GM04503 (cell line): ENCODE results near the gene BAMBI.

ENCODE experiments used
- DNase-seq: peaks from one replicate; pipeline ENCODE4 v3.0.0-alpha.2; 2012; ENCODE audit warnings: low read depth

BAMBI gene

DNA sequence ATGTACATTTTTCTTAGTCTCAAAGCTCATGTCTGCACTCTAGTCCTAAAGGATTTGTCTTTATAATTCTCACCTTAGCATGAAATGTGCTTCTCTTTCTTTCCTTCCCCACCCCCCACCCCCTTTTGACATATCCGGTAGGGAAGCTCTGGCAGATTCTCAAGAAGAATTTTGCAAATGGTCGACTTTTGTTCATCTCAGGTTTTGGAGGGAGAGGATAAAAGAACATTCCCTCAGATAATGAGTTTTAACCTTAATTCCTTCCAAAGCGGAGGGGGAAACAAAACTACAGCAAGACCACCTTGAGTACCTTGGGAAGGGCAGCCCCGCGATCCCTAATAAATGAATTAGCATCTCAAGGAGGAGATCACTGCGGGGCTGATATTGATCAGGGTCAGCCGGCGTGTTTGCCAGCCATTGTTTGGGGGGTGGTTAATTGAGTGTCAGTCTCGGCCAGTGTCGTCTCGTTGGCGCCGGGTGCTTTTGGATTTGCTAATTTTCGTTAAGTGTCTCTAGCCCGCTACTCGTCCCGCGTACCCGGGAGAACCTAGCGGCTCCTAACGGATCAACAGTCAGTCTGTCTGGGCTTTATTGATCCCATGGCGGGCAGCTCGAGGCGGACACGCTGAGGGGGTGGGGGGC, 874 bp upstream of the BAMBI start:
- no peak for DNase-seq

DNA sequence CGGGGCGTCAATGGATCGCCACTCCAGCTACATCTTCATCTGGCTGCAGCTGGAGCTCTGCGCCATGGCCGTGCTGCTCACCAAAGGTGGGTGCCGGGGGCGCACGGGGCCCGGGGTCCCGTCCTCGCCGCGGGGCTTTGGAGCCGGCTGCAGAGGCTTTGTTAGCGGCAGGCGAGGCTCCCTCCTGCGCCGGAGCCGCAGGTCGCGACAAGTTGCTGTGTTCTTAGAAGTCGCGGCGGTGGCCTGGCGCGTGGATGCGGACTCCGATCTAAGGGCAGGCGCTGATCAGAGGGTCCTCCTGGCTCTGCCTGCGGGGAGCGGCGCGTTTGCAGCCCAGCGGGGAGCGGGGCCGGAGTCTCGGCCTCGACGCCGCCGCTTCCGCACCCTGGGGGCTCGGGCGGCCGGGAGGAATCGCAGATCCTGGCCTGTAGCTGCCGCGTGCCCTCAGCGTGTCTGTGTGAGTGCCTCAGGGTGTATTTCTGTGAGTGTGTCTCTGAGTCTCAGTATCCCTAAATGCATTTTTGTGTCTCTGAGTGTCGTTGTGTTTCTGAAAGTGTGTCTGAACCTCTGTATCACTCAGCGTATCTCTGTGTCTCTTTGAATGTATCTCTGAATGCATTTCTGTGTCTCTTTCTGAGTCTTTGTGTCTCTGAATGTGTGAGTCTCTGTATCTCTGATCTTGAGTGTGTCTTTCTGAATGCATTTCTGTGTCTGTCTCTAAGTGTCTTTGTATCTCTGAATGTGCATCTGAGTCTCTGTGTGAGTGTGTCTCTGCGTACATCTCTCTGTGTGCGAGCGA, 766 bp downstream of the BAMBI start:
- no peak for DNase-seq

DNA sequence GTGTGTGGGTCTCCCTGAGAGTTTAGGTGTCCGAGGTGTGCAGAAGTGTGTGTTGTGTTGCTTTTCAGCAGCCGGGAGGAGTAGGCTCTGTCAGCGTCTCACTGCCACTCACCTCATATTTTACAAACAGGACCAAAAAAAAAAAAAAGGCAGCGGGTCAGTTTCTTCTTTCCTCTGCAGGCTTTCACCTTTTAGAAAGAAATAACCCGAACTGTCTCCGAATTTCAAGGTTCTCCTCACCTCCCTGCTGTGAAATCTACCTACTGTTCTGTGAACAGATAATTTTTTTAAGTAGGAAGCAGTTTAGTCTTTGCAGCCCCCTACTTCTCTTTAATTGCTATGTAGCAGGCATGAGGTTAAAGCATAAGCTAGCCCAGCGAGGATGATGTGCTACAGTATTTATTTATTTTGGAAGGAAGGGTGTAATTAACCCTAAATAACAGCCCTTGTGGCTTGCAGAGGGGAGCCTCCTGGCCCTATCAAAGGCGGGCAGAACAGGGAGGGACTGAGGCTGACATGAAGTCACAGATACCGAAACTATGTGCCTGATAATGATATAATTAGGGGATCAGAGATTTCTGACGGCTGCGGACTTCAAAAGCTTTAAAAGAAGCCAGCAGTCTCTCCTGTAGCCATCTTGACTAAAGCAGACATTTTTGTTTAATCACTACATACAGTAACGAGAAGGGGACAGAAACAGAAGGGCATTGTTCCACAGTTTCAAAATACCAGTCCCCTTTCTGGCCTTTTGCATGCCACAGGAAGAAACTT, 1.6 kb downstream of the BAMBI start:
- no peak for DNase-seq

- no peak for DNase-seq
These were observed 2.4 kb downstream of the BAMBI start for GRCh38 chr10:28679581-28680357.

DNA sequence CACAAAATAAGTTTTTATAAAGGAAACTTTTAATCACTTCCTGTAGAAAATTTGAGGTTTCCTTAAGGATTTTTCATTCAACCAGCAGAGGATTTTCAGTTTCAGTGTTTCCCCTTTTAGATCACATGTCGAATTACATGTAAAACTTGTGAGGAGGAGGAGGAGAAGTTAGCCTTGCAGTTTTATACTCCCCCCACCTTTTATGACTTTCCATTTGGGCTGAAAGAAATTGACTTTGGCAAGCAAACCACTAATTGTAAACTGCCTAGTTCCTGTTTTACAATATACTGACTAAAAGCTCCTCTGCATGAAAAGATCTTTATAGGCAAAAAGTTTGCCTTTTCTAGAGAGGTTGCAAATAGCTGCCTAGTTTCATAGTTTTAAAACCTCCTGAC, 3.0 kb downstream of the BAMBI start:
- DNase-seq = no peak

- no peak for DNase-seq
These were observed 4.0 kb downstream of the BAMBI start for GRCh38 chr10:28681291-28681763.

DNA sequence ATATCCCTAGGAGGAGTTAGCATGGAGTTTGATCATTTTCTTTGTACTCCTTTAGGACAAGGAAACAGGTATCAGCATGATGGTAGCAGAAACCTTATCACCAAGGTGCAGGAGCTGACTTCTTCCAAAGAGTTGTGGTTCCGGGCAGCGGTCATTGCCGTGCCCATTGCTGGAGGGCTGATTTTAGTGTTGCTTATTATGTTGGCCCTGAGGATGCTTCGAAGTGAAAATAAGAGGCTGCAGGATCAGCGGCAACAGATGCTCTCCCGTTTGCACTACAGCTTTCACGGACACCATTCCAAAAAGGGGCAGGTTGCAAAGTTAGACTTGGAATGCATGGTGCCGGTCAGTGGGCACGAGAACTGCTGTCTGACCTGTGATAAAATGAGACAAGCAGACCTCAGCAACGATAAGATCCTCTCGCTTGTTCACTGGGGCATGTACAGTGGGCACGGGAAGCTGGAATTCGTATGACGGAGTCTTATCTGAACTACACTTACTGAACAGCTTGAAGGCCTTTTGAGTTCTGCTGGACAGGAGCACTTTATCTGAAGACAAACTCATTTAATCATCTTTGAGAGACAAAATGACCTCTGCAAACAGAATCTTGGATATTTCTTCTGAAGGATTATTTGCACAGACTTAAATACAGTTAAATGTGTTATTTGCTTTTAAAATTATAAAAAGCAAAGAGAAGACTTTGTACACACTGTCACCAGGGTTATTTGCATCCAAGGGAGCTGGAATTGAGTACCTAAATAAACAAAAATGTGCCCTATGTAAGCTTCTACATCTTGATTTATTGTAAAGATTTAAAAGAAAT, 4.8 kb downstream of the BAMBI start:
- DNase-seq = no peak

DNA sequence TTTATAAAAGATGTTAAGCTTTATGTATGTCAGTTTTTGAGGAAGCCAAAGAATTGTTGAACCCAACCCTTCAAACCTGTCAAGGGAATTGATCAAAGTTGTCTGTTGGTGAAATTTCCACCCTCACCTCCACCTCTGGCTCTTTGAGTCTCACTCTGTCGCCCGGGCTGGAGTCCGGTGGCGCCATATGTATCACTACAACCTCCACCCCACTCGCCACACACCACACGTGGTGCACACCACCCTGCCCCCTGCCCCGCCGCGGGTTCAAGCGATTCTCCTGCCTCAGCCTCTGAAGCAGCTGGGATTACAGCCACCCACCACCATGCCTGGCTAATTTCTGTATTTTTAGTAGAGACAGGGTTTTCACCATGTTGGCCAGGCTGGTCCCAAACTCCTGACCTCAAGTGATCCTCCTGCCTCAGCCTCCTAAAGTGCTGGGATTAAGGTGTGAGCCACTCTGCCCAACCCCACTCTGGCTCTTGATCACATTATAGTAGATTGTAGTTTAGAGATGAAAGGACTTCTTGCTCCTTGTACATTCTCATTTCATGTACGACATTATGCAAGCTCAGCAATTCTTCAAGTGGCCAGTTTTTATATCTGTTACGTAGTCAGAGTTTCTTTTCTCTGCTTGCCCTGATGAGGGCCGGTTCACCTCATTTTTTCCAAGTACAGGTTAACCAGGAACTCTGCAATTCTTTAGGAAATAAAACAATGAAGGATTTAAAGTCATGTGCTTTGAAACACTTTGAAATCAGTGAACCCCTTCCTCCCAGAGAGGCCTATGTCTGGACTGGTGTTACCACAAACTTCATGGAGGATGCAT, 7.0 kb downstream of the BAMBI start:
- DNase-seq = no peak

GRCh38 chr10:28684986-28685580, 7.8 kb downstream of the BAMBI start:
- DNase-seq = no peak

DNA sequence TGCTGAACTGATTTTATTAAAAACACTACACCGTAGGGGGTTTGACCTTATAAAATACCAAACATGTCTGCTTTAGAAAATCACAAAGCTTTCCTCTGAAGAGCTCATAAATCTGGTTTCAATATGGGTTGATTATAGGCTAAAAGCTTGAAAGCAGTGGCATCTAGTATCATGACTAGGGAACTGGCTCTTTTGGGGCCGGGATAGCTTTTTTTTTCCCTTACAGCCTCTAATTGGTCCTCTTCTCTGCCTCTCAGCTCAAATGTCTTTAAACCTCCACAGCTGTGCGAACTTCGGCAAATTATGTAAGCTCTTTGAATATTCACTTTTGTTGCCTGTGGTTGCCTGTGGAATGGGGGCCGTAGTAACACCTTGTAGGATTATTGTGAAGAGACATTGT, 8.4 kb downstream of the BAMBI start:
- DNase-seq = no peak

DNA sequence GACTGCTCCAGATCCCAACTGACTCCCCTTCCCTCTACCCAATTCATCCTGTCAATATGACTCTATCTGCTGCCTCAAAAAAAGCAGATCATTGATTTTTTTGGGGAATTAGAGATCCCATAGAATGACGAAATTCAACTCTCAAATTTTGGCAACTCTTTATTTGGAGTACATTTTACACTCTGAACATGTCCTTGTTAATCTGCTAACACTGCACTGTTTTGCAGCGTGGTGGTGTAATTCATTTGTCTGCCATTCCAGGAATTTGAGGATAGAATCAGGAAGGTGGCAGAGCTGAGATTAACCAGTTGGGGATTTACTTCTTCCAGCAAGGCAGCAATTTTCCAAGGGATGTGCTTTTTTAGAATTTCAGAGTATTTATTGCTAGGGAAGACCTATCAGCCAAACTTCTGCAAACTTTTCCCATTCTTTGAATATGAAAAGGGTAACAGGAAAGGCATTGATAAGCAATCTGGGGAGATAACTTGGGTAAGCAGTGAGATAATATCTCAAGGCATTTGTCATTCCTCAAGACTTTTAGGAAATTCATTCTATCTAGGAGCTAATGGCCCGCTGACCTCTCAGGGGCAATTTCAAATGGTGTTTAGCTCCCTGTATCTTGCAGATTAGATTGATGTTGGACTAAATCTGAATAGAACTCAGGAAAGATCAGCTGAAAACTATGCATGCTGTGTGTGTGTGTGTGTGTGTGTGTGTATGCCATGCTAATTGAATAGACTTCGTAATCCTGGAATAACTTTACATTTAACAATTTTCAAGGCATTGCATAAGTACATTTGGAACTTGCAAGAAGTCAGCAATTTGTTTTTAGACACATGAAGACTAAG, 9.7 kb downstream of the BAMBI start:
- DNase-seq = no peak

GRCh38 chr10:28687683-28688001, 10.3 kb downstream of the BAMBI start:
- DNase-seq = no peak

DNA sequence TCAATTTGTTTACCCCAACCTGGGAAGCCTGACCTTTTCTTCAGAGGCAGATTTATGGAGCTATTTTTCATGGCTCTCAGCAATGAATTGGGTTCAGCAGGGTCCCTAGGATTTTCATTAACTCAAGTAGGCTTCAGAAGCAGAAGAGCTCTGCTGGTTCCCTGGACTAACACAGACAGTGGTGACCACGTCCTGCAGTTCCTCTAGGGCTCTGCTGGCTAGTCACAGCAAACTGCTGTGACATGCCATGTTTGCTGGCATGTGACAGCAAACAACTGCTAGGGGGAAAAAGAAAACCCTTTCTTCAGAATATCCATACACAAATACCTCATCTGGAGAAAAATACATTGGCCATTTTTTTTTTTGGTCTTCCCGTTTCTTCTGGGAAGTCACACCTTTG, 13.2 kb downstream of the BAMBI start:
- no peak for DNase-seq

DNA sequence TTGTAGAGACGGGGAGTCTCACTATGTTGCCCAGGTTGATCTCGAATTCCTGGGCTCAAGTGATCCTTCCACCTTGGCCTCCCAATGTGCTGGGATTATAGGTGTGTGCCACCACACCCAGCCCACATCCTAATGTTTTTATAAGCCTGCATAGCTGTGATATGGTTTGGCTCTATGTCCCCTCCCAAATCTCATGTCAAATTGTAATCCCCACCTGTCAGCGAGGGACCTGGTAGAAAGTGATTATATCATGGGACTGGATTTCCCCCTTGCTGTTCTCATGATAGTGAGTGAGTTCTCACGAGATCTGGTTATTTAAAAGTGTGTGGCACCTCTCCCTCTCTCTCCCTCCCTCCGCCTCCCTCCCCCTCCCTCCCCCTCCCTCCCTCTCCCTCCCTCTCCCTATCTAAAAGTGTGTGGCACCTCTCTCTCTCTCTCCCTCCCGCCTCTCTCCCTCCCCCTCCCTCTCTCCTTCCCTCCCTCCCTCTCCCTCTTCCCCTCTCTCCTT, 13.9 kb downstream of the BAMBI start:
- DNase-seq = no peak

- DNase-seq = no peak
These were observed 14.7 kb downstream of the BAMBI start for GRCh38 chr10:28692050-28692449.

DNA sequence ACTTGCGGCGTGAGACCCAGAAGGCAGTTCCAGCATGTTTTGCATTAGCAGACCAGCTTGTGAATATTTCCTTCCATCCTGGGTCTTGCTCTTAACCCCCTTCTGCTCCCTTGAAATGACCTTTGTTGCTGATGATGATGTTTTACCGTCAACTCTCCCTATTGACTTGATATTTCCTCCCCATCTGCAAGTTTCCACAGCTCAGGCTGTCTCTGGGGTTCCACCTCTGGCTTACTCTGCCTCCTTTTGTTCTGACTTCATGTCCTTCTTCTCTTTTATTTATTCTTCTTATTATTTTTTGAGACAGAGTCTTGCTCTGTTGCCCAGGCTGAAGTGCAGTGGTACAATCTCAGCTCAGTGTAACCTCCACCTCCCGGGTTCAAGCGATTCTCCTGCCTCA, 17.2 kb downstream of the BAMBI start:
- no peak for DNase-seq

DNA sequence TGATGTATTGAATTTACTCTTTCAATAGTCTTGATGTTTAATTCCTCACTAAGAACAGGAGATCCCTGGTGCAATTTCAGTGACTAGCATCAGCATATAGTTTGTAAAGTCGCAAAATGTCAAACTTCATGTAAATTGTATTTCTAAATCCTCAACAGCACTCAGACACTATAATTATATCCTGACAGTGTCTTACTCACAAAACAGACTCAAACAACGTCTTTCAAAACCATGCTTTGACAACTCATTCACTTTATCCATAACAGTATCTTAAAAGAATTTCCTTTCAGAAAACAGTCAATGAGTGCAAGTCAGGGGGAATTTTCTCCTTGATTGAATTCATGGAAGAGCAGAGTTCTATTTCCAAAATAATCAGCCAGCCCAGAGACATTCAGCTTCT, 20.8 kb downstream of the BAMBI start:
- DNase-seq = no peak

DNA sequence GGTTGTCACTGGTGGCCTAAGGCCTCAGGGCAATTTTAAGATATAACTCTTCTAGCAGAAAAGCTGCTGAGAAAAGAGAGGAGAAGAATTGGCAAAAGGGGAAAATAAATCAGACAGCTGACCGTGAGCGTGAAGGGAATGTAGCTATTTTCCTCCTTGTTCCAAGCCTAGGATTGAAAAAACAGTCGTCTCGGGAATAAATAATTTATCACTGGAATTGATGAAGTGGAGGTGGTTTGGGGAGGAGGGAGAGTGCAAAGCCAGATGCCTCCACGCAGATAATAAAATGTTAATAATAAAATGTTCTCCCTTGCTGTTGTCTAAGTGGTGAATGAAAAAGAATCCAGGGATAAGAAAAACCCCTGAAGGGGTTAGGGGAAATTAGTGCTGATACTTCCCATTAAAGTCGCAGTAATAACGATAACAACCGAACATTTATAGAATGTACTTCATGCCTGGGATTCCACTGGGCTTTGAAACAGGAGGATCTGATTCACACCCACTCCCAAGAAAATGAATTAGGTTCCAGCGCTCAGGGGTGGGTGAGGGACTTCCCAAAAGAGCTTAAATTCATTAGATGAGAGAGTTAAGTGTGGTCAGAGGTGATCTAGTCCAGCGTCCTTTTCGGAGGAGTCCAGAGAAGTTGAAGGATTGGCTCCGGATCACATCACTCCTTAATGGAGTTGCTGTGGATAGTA, 27.3 kb downstream of the BAMBI start:
- DNase-seq = no peak
